HEK293 (cell line): Measurements from ENCODE around the gene LCN2.

ENCODE experiments used
- CTCF ChIA-PET: fragments of 350-600 bp; formaldehyde crosslinking; extraction: SDS; loops from one replicate; lab custom pipeline; 2021; ENCODE audit warnings: antibody characterized with exemption; lab: Yijun Ruan, JAX
- POLR2A ChIA-PET: fragments of 300-600 bp; formaldehyde crosslinking; extraction: SDS; loops from one replicate; lab custom pipeline; 2020; ENCODE audit warnings: antibody characterized with exemption, inconsistent platforms; lab: Yijun Ruan, JAX
- H3K27ac ChIP-seq: fragments of 200-500 bp; sonication (Bioruptor generic); 2 replicates; pipeline ENCODE4 v1.5.1; 2014; ENCODE audit warnings: low read depth, low read length, control low read depth, inconsistent platforms; ENCODE audit errors: extremely low read depth
- H3K36me3 ChIP-seq, 2 experiments: fragments of 200-500 bp in 1 of 2; sonication (Bioruptor generic) in 1 of 2; 1 replicate in 1 of 2; 2 replicates in 1 of 2; pipeline ENCODE4 v1.5.1; 2014 to 2017; ENCODE audit warnings: inconsistent platforms in 2 of 2, low read length in 2 of 2; ENCODE audit not compliant: control insufficient read depth in 2 of 2, insufficient read depth in 1 of 2
- H3K4me1 ChIP-seq: fragments of 200-500 bp; sonication (Bioruptor generic); 2 replicates; pipeline ENCODE4 v1.5.1; 2014; ENCODE audit warnings: mild to moderate bottlenecking, low read length, inconsistent platforms; ENCODE audit not compliant: control insufficient read depth, insufficient read depth
- H3K4me3 ChIP-seq: 2 replicates; pipeline ENCODE4 v1.5.1; 2011; ENCODE audit warnings: low read depth, mild to moderate bottlenecking, control low read depth, low read length, moderate library complexity
- H3K9me3 ChIP-seq: fragments of 200-500 bp; sonication (Bioruptor generic); 2 replicates; pipeline ENCODE4 v1.5.1; 2014; ENCODE audit warnings: low read depth, low read length, inconsistent platforms; ENCODE audit not compliant: control insufficient read depth, insufficient read depth
- FEZF1 ChIP-seq: fragments of 450-650 bp; formaldehyde crosslinking; IDR thresholded peaks from 2 replicates; pipeline ENCODE4 v1.5.1; 2016; ENCODE audit warnings: missing biosample characterization, missing genetic modification characterization
- MEIS1 ChIP-seq: sonication (generic); formaldehyde crosslinking; IDR thresholded peaks from 2 replicates; pipeline ENCODE4 v1.8.1; 2022; ENCODE audit warnings: missing genetic modification reagents, mild to moderate bottlenecking, borderline replicate concordance
- MYNN ChIP-seq: fragments of 450-650 bp; formaldehyde crosslinking; IDR thresholded peaks from 2 replicates; pipeline ENCODE4 v1.5.1; 2016; ENCODE audit warnings: missing biosample characterization, missing genetic modification characterization, borderline replicate concordance
- OVOL3 ChIP-seq: fragments of 450-650 bp; formaldehyde crosslinking; IDR thresholded peaks from 2 replicates; pipeline ENCODE4 v1.5.1; 2016; ENCODE audit warnings: missing biosample characterization, missing genetic modification characterization
- SCRT1 ChIP-seq: fragments of 450-650 bp; formaldehyde crosslinking; IDR thresholded peaks from 2 replicates; pipeline ENCODE4 v1.5.1; 2016; ENCODE audit warnings: missing biosample characterization, missing genetic modification characterization, borderline replicate concordance
- ZNF157 ChIP-seq: fragments of 450-650 bp; formaldehyde crosslinking; IDR thresholded peaks from 2 replicates; pipeline ENCODE4 v1.5.1; 2016; ENCODE audit warnings: missing biosample characterization, missing genetic modification characterization
- ZNF16 ChIP-seq: fragments of 450-650 bp; formaldehyde crosslinking; IDR thresholded peaks from 2 replicates; pipeline ENCODE4 v1.5.1; 2016; ENCODE audit warnings: low read depth, missing biosample characterization, missing genetic modification characterization
- ZNF266 ChIP-seq: fragments of 450-650 bp; formaldehyde crosslinking; IDR thresholded peaks from 2 replicates; pipeline ENCODE4 v1.5.1; 2016; ENCODE audit warnings: missing biosample characterization, missing genetic modification characterization, low read depth
- ZNF335 ChIP-seq: fragments of 450-650 bp; formaldehyde crosslinking; conservative IDR thresholded peaks from 2 replicates; pipeline ENCODE4 v1.5.1; 2016; ENCODE audit warnings: missing biosample characterization, missing genetic modification characterization
- ZNF394 ChIP-seq: fragments of 450-650 bp; formaldehyde crosslinking; IDR thresholded peaks from 2 replicates; pipeline ENCODE4 v1.5.1; 2016; ENCODE audit warnings: missing biosample characterization, missing genetic modification characterization, mild to moderate bottlenecking, moderate library complexity, borderline replicate concordance
- ZNF514 ChIP-seq: fragments of 450-650 bp; formaldehyde crosslinking; IDR thresholded peaks from 2 replicates; pipeline ENCODE4 v1.5.1; 2016; ENCODE audit warnings: missing biosample characterization, missing genetic modification characterization
- ZNF549 ChIP-seq: fragments of 450-650 bp; IDR thresholded peaks from 2 replicates; pipeline ENCODE4 v1.5.1; 2018; ENCODE audit warnings: missing biosample characterization, missing genetic modification characterization, mild to moderate bottlenecking, inconsistent platforms, moderate library complexity
- ZNF561 ChIP-seq: fragments of 450-650 bp; IDR thresholded peaks from 2 replicates; pipeline ENCODE4 v1.5.1; 2018; ENCODE audit warnings: missing biosample characterization, missing genetic modification characterization, borderline replicate concordance
- ZNF677 ChIP-seq: fragments of 450-650 bp; IDR thresholded peaks from 2 replicates; pipeline ENCODE4 v1.5.0; 2018; ENCODE audit warnings: missing biosample characterization, mild to moderate bottlenecking, missing genetic modification characterization, moderate library complexity
- ZSCAN23 ChIP-seq: fragments of 450-650 bp; formaldehyde crosslinking; IDR thresholded peaks from 2 replicates; pipeline ENCODE4 v1.5.1; 2016; ENCODE audit warnings: missing biosample characterization, missing genetic modification characterization
- TF ChIP-seq, protein P1 (sequence below): fragments of 450-650 bp; formaldehyde crosslinking; IDR thresholded peaks from 2 replicates; pipeline ENCODE4 v1.5.1; 2016; ENCODE audit warnings: missing biosample characterization, missing genetic modification characterization
- TF ChIP-seq, protein P2 (sequence below): fragments of 450-650 bp; formaldehyde crosslinking; IDR thresholded peaks from 2 replicates; pipeline ENCODE4 v1.5.1; 2016; ENCODE audit warnings: missing biosample characterization, missing genetic modification characterization
- TF ChIP-seq, protein P3 (sequence below): fragments of 450-650 bp; formaldehyde crosslinking; IDR thresholded peaks from 2 replicates; pipeline ENCODE4 v1.5.1; 2016; ENCODE audit warnings: missing biosample characterization, missing genetic modification characterization, low read depth

The LCN2 gene

DNA sequence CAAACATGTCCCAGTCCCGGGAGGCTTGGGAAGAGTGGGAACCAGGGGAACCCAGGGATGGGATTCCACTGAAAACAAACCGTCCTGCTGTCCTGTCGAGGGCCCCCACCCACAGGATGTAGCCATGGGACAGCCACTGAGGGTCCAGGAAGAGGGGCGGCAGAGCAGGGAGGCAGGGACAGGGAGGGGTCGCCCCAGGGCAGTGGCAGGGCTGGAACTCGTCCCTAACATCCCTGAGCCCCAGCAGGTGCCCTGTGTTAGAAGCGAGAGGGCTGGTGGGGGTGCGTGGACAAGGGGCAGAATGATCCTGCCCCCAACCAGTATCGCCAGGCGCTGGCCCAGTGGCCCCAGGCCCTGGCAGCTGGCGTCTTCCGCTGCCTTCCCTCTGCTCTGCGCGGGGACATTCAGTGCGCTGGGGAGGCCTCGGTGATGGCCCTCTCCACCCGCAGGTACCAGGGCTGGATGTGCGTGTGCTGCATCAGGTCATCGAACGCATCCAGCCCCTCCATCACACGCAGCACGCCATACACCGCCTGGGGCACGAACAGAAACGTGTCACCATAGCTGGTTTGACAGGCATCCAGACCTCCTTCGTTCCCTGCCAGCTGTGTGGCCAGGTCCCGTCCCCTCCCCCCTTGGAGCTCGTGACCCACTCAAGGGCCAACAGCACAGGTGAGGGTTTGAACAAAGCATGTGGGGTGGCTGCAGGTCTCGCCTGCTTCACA, 28.4 kb upstream of the LCN2 start:
- no peak overlapping the region for H3K27ac ChIP-seq
- H3K4me3 ChIP-seq: no peak overlapping the region
- H3K9me3 ChIP-seq: no peaks in the 10 kb centered on the region
- peaks cover 0 to 56% of the 10 kb centered on the region in 2 experiments; a peak in 2 of 3 replicates for H3K36me3 ChIP-seq
- TF ChIP-seq ZNF266 (tag by site-specific recombination): no peak
- no peak for TF ChIP-seq ZNF677
- no peak for TF ChIP-seq MEIS1 (CRISPR knock-in tag)
- TF ChIP-seq ZNF514 (tag by site-specific recombination): no peak
- no peak for TF ChIP-seq SCRT1
- TF ChIP-seq, protein P1, sequence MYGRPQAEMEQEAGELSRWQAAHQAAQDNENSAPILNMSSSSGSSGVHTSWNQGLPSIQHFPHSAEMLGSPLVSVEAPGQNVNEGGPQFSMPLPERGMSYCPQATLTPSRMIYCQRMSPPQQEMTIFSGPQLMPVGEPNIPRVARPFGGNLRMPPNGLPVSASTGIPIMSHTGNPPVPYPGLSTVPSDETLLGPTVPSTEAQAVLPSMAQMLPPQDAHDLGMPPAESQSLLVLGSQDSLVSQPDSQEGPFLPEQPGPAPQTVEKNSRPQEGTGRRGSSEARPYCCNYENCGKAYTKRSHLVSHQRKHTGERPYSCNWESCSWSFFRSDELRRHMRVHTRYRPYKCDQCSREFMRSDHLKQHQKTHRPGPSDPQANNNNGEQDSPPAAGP (tag by site-specific recombination): no peak
- TF ChIP-seq ZSCAN23 (tag by site-specific recombination): no peak
- no peak for TF ChIP-seq ZNF549 (tag by site-specific recombination)
- no peaks in the 10 kb centered on the region for H3K4me1 ChIP-seq
- ChIA-PET CTCF (interaction anchor here (0.5 to 1.6 kb wide), 4 partner anchors 7 to 336 kb away, joined by 3 to 10 read pairs (median 4); no protein-coding TSS in a partner anchor), POLR2A (interaction anchor here (0.6 to 1.4 kb wide), 2 partner anchors 8 to 569 kb away, joined by 3 read pairs; no protein-coding TSS in a partner anchor)

DNA sequence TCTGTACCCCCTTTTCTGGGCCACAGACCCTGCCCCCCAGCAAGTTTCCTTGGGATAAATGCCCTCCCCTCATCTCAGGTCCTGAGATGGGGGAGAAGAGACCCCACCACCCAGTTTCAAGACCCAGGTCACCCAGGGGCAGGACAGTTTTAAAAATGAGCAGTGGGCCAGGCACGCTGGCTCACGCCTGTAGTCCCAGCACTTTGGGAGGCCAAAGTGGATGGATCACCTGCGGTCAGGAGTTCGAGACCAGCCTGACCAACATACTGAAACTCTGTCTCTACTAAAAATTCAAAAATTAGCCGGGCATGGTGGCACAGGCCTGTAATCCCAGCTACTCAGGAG, 27.8 kb upstream of the LCN2 start:
- POLR2A ChIA-PET: no interaction called here
- CTCF ChIA-PET: interaction anchor here (0.6 kb wide), 1 partner anchor 13 kb away, joined by 3 read pairs; no protein-coding TSS in a partner anchor
- H3K36me3 ChIP-seq: peaks cover 0 to 56% of the 10 kb centered on the region in 2 experiments; a peak in 2 of 3 replicates
- H3K27ac ChIP-seq: no peak overlapping the region
- H3K4me3 ChIP-seq: no peak overlapping the region
- H3K4me1 ChIP-seq: no peaks in the 10 kb centered on the region
- TF ChIP-seq FEZF1 (tag by site-specific recombination) (no peak), ZNF16 (no peak), ZNF157 (tag by site-specific recombination) (no peak), ZNF394 (tag by site-specific recombination) (no peak), MYNN (no peak), ZNF561 (tag by site-specific recombination) (no peak), ZNF335 (tag by site-specific recombination) (no peak), OVOL3 (tag by site-specific recombination) (no peak)
- TF ChIP-seq, protein P2, sequence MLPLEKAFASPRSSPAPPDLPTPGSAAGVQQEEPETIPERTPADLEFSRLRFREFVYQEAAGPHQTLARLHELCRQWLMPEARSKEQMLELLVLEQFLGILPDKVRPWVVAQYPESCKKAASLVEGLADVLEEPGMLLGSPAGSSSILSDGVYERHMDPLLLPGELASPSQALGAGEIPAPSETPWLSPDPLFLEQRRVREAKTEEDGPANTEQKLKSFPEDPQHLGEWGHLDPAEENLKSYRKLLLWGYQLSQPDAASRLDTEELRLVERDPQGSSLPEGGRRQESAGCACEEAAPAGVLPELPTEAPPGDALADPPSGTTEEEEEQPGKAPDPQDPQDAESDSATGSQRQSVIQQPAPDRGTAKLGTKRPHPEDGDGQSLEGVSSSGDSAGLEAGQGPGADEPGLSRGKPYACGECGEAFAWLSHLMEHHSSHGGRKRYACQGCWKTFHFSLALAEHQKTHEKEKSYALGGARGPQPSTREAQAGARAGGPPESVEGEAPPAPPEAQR: no peak
- TF ChIP-seq, protein P3, sequence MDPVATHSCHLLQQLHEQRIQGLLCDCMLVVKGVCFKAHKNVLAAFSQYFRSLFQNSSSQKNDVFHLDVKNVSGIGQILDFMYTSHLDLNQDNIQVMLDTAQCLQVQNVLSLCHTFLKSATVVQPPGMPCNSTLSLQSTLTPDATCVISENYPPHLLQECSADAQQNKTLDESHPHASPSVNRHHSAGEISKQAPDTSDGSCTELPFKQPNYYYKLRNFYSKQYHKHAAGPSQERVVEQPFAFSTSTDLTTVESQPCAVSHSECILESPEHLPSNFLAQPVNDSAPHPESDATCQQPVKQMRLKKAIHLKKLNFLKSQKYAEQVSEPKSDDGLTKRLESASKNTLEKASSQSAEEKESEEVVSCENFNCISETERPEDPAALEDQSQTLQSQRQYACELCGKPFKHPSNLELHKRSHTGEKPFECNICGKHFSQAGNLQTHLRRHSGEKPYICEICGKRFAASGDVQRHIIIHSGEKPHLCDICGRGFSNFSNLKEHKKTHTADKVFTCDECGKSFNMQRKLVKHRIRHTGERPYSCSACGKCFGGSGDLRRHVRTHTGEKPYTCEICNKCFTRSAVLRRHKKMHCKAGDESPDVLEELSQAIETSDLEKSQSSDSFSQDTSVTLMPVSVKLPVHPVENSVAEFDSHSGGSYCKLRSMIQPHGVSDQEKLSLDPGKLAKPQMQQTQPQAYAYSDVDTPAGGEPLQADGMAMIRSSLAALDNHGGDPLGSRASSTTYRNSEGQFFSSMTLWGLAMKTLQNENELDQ (tag by site-specific recombination): no peak
- no peaks in the 10 kb centered on the region for H3K9me3 ChIP-seq
